SK-N-SH (cell line): ENCODE results near the gene PSMC3. TPM values are rescaled to one million over a fixed set of nuclear protein-coding genes. Genes with fewer than 3 reads are reported as not detected.

Source experiments
- CTCF ChIA-PET: fragments of 300-600, 350-600 bp; formaldehyde crosslinking; extraction: SDS; loops from one replicate; lab custom pipeline; 2021; lab: Yijun Ruan, JAX
- POLR2A ChIA-PET: fragments of 350-600 bp; sonication (Branson Sonifier 250); formaldehyde crosslinking; extraction: SDS; loops from one replicate; lab custom pipeline; 2020; ENCODE audit warnings: antibody characterized with exemption, inconsistent platforms; lab: Yijun Ruan, JAX
- DNase-seq: peaks from one replicate; pipeline ENCODE4 v3.0.0; 2012
- H2AFZ ChIP-seq: fragments of 200-600 bp; sonication (generic); 2 replicates; pipeline ENCODE4 v1.8.1; 2016; ENCODE audit warnings: antibody characterized with exemption, mild to moderate bottlenecking, low read depth
- H3F3A ChIP-seq: fragments of 200-600 bp; sonication (generic); replicated peaks from 2 replicates; pipeline ENCODE3; 2016; ENCODE audit warnings: antibody characterized with exemption, mild to moderate bottlenecking; ENCODE audit not compliant: insufficient read depth
- H3K27ac ChIP-seq, 2 experiments: fragments of 200-500 bp in 1 of 2; fragments of 200-600 bp in 1 of 2; sonication (Bioruptor generic) in 1 of 2; sonication (generic), shearing (Covaris generic) in 1 of 2; 2 replicates each; pipeline versions ENCODE4 v1.5.1 to v1.6.1; 2014 to 2016; ENCODE audit warnings: low read depth in 2 of 2, inconsistent platforms in 1 of 2, low read length in 1 of 2, mild to moderate bottlenecking in 1 of 2, mixed read lengths in 1 of 2
- H3K27me3 ChIP-seq: fragments of 200-600 bp; sonication (generic), shearing (Covaris generic); 2 replicates; pipeline ENCODE4 v1.6.1; 2016; ENCODE audit warnings: mixed run types; ENCODE audit not compliant: insufficient read depth
- H3K36me3 ChIP-seq, 2 experiments: fragments of 200-500 bp in 1 of 2; fragments of 200-600 bp in 1 of 2; sonication (Bioruptor generic) in 1 of 2; sonication (generic) in 1 of 2; replicated peaks in 1 of 2; 2 replicates each; pipeline versions ENCODE3 to v1.5.1; 2014 to 2016; ENCODE audit warnings: low read length in 1 of 2, mild to moderate bottlenecking in 1 of 2; ENCODE audit not compliant: insufficient read depth in 2 of 2, control insufficient read depth in 1 of 2
- H3K4me1 ChIP-seq, 2 experiments: fragments of 200-500 bp in 1 of 2; fragments of 200-600 bp in 1 of 2; sonication (Bioruptor generic) in 1 of 2; sonication (generic), shearing (Covaris generic) in 1 of 2; 2 replicates each; pipeline versions ENCODE4 v1.5.1 to v1.6.1; 2014 to 2016; ENCODE audit warnings: low read depth in 1 of 2, low read length in 1 of 2, mixed run types in 1 of 2; ENCODE audit not compliant: insufficient read depth in 2 of 2, control insufficient read depth in 1 of 2
- H3K4me2 ChIP-seq: fragments of 200-600 bp; sonication (generic), shearing (Covaris generic); 2 replicates; pipeline ENCODE4 v1.6.1; 2017; ENCODE audit warnings: mixed run types
- H3K4me3 ChIP-seq, 2 experiments: fragments of 200-500 bp in 1 of 2; fragments of 200-600 bp in 1 of 2; sonication (Bioruptor generic) in 1 of 2; sonication (generic), shearing (Covaris generic) in 1 of 2; 2 replicates each; pipeline versions ENCODE4 v1.5.1 to v1.8.1; 2014 to 2016; ENCODE audit warnings: low read depth in 2 of 2, inconsistent platforms in 1 of 2, low read length in 1 of 2, mild to moderate bottlenecking in 1 of 2, mixed read lengths in 1 of 2, moderate library complexity in 1 of 2
- H3K79me2 ChIP-seq: fragments of 200-600 bp; sonication (generic); 2 replicates; pipeline ENCODE4 v1.8.1; 2017; ENCODE audit warnings: mild to moderate bottlenecking; ENCODE audit not compliant: insufficient read depth
- H3K9ac ChIP-seq: fragments of 200-600 bp; sonication (generic); 2 replicates; pipeline ENCODE4 v1.6.1; 2017; ENCODE audit warnings: mixed run types
- H3K9me2 ChIP-seq: fragments of 200-600 bp; sonication (generic); 2 replicates; pipeline ENCODE4 v1.6.1; 2017; ENCODE audit warnings: mixed run types
- H3K9me3 ChIP-seq: fragments of 200-600 bp; sonication (generic); 2 replicates; pipeline ENCODE4 v1.6.1; 2017; ENCODE audit warnings: mixed run types, mild to moderate bottlenecking, moderate library complexity
- H4K20me1 ChIP-seq: fragments of 200-600 bp; sonication (generic); 2 replicates; pipeline ENCODE4 v1.6.1; 2017; ENCODE audit warnings: mild to moderate bottlenecking, mixed run types; ENCODE audit not compliant: insufficient read depth
- CHD2 ChIP-seq: fragments of 150-350 bp; IDR thresholded peaks from 2 replicates; pipeline ENCODE4 v1.6.1; 2018; ENCODE audit warnings: low read length; ENCODE audit not compliant: partially characterized antibody
- CTCF ChIP-seq: fragments of 200-600 bp; sonication (generic); IDR thresholded peaks from 2 replicates; pipeline ENCODE4 v1.6.1; 2017; ENCODE audit warnings: antibody characterized with exemption, mild to moderate bottlenecking, moderate library complexity
- GABPA ChIP-seq: IDR thresholded peaks from 2 replicates; pipeline ENCODE4 v1.4.0; 2012; ENCODE audit warnings: low read depth, mild to moderate bottlenecking
- GATA2 ChIP-seq: sonication (generic); formaldehyde crosslinking; IDR thresholded peaks from 2 replicates; pipeline ENCODE4 v1.5.0; 2020; ENCODE audit warnings: mild to moderate bottlenecking, missing genetic modification reagents
- MEF2A ChIP-seq: IDR thresholded peaks from 2 replicates; pipeline ENCODE4 v1.4.0; 2012; ENCODE audit warnings: low read depth, borderline replicate concordance
- TEAD4 ChIP-seq: IDR thresholded peaks from 2 replicates; pipeline ENCODE4 v1.4.0; 2012; ENCODE audit warnings: mild to moderate bottlenecking, borderline replicate concordance; ENCODE audit not compliant: insufficient read depth
- WGBS: methylation state at CpG from one replicate; pipeline ENCODE4 v1.1.6; 2017; ENCODE audit warnings: low lambda C conversion rate; 5-methylcytosine and 5-hydroxymethylcytosine counted together
- polyA plus RNA-seq, 3 experiments: library from polyadenylated mRNA; depleted of rRNA; stranded (reverse); fragments of >200 nt; gene quantifications; 2 replicates each; pipeline ENCODE4 v1.2.3, GENCODE V29; 2012
- TF ChIP-seq, protein P1 (sequence below): fragments of 150-350 bp; IDR thresholded peaks from 2 replicates; pipeline ENCODE4 v1.6.1; 2017; ENCODE audit warnings: antibody characterized with exemption, low read length, low read depth, borderline replicate concordance
- TF ChIP-seq, protein P2 (sequence below): IDR thresholded peaks from 2 replicates; pipeline ENCODE4; 2012
- TF ChIP-seq, protein P3 (sequence below): IDR thresholded peaks from 2 replicates; pipeline ENCODE4 v1.4.0; 2012; ENCODE audit warnings: low read depth, borderline replicate concordance

The PSMC3 gene
- polyA plus RNA-seq, 1 of the 3 experiments (the other 2 are of a cell fraction), result 184 TPM

GRCh38 chr11:47390422-47390760 is 35.8 kb downstream of the PSMC3 start:
- H3K4me1 ChIP-seq, result no peaks in the 10 kb centered on the region
- POLR2A ChIA-PET, result no interaction called here
- H3K4me2 ChIP-seq, result no peak overlapping the region
- no peaks in the 10 kb centered on the region for H3F3A ChIP-seq
- no peaks in the 10 kb centered on the region for H3K9me2 ChIP-seq
- no peak overlapping the region for H3K4me3 ChIP-seq
- 96% methylated on average over 5 of the region's 6 CpGs for WGBS
- TF ChIP-seq GATA2 (CRISPR knock-in tag), result no peak
- TF ChIP-seq, protein P1, sequence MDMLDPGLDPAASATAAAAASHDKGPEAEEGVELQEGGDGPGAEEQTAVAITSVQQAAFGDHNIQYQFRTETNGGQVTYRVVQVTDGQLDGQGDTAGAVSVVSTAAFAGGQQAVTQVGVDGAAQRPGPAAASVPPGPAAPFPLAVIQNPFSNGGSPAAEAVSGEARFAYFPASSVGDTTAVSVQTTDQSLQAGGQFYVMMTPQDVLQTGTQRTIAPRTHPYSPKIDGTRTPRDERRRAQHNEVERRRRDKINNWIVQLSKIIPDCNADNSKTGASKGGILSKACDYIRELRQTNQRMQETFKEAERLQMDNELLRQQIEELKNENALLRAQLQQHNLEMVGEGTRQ, result no peak
- TF ChIP-seq TEAD4, result no peak
- no peak for TF ChIP-seq CTCF
- no peaks in the 10 kb centered on the region for H3K36me3 ChIP-seq
- H3K9me3 ChIP-seq, result no peaks in the 10 kb centered on the region
- no peak for DNase-seq
- CTCF ChIA-PET, result interaction anchor here (1.2 to 7.9 kb wide), 3 partner anchors 17 to 63 kb away, joined by 3 to 78 read pairs (median 22); no protein-coding TSS in a partner anchor
- H3K79me2 ChIP-seq, result no peaks in the 10 kb centered on the region
- no peak overlapping the region for H2AFZ ChIP-seq
- no peak overlapping the region for H3K9ac ChIP-seq
- H3K27me3 ChIP-seq, result no peaks in the 10 kb centered on the region
- H3K27ac ChIP-seq, result no peak overlapping the region
- H4K20me1 ChIP-seq, result no peaks in the 10 kb centered on the region

DNA sequence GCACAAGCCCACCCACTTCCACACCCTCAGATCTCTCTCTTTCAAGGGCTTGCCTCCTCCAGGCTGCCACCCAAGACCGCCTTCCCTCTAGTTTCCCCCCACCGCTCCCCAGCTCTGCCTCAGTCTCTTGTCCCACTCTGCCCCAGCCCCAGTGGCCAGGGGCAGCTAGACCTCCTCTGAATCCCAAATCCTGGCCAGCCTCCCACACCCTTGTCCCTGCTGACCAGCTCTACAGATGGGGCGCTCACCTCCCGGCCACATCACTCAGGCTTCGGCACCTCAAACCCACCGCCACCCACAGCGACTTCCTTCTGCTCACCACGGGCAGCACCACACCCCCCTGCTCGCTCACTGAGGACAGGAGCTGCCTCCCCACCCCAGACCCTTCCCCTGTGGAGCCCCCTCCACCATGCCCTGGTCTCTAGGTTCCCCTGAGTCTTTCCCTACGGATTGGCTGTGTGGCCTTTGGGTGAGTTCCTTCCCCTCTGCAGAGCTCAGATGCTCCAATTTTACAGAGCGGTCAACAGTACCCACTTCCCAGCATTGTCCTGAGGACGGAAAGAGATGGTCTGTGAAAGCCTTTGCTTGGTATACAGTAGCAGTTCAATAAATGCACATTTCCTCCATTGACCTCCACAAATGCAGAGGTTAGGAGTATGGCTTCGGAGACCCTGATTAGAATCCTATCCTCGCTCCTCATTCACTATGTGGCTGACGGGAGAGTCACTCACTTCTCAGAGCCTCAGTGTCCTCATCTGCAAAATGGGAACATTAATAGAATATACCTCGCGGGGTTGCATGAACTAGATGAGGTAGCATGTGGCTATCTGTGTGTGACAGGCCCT is 36.4 kb downstream of the PSMC3 start:
- Histone ChIP-seq H3K27ac (no peak overlapping the region), H3K9me2 (no peaks in the 10 kb centered on the region), H3F3A (no peaks in the 10 kb centered on the region), H3K9ac (no peak overlapping the region), H2AFZ (no peak overlapping the region), H3K4me2 (no peak overlapping the region), H3K4me1 (no peaks in the 10 kb centered on the region), H3K4me3 (no peak overlapping the region), H3K9me3 (no peaks in the 10 kb centered on the region), H3K27me3 (no peaks in the 10 kb centered on the region), H3K79me2 (no peaks in the 10 kb centered on the region), H4K20me1 (no peaks in the 10 kb centered on the region), H3K36me3 (no peaks in the 10 kb centered on the region)
- no peak for DNase-seq
- POLR2A ChIA-PET, result no interaction called here
- CTCF ChIA-PET, result interaction anchor here (0.7 to 7.9 kb wide), 5 partner anchors 16 to 64 kb away, joined by 3 to 78 read pairs (median 4); partner anchors contain the start of gene SLC39A13
- 88% methylated on average over 17 of the region's 17 CpGs for WGBS
- TF ChIP-seq, protein P2, sequence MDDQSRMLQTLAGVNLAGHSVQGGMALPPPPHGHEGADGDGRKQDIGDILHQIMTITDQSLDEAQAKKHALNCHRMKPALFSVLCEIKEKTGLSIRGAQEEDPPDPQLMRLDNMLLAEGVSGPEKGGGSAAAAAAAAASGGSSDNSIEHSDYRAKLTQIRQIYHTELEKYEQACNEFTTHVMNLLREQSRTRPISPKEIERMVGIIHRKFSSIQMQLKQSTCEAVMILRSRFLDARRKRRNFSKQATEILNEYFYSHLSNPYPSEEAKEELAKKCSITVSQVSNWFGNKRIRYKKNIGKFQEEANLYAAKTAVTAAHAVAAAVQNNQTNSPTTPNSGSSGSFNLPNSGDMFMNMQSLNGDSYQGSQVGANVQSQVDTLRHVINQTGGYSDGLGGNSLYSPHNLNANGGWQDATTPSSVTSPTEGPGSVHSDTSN, result no peak
- no peak for TF ChIP-seq GABPA
- no peak for TF ChIP-seq MEF2A
- TF ChIP-seq CHD2, result no peak
- TF ChIP-seq, protein P3, sequence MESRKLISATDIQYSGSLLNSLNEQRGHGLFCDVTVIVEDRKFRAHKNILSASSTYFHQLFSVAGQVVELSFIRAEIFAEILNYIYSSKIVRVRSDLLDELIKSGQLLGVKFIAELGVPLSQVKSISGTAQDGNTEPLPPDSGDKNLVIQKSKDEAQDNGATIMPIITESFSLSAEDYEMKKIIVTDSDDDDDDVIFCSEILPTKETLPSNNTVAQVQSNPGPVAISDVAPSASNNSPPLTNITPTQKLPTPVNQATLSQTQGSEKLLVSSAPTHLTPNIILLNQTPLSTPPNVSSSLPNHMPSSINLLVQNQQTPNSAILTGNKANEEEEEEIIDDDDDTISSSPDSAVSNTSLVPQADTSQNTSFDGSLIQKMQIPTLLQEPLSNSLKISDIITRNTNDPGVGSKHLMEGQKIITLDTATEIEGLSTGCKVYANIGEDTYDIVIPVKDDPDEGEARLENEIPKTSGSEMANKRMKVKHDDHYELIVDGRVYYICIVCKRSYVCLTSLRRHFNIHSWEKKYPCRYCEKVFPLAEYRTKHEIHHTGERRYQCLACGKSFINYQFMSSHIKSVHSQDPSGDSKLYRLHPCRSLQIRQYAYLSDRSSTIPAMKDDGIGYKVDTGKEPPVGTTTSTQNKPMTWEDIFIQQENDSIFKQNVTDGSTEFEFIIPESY, result no peak
- no peak for TF ChIP-seq CTCF
